ENCODE results near the gene DHDDS. TPM values are rescaled to one million over a fixed set of nuclear protein-coding genes. Genes with fewer than 3 reads are reported as not detected.
"Not testable (repeated sequence)": the region's sequence is repeated elsewhere in the genome, so short reads cannot be mapped to it uniquely, and the experiment has no call there.

DHDDS gene
- total RNA-seq, 1 donor from 2014 or later = 34.9 TPM

DNA sequence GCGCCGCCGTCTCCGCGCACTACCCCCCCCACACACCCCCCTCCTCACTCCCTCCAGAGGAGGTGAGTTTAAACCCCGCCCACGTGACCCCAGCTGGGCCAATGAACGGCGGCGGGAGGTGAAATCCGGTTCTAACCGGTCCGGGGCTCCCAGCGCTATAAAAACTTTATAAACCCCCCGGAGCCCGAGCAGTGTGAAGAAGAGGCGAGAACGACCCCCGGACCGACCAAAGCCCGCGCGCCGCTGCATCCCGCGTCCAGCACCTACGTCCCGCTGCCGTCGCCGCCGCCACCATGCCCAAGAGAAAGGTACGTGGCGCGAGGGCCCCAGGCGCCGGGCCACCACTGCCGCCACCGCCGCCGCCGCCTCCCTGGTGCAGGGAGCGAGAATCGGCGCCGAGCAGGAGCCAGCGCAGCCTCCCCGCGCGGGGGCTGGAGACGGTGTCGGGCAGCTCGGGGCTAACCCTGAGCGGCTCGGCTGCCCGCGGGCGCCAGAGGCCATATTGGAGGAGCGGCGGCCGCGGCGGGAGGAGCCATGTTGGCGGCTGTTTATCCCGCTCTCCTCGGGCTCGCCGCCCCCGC, 40.3 kb downstream of the DHDDS start, which contains the start of gene HMGN2:
Gene HMGN2, plus strand, starts transcription at position 121 of the 581 bp plus-strand sequence. Its CDS starts 173 bp downstream, at position 294.
- intact Hi-C loops (cut with DNase I) = loop anchor here (2.0 kb wide), 2 partner anchors 28 to 40 kb away; partner anchors contain the start of gene DHDDS
- peak; percentile 96 for DNase-seq (ENCODE audit: low spot score)

- peak; percentile 99 for DNase-seq (ENCODE audit: low spot score)
- intact Hi-C loops (cut with DNase I) = loop anchor here (2.0 kb wide), 2 partner anchors 28 to 40 kb away; partner anchors contain the start of gene DHDDS
Measured at GRCh38 chr1:26472901-26473845, 41.1 kb downstream of the DHDDS start.

GRCh38 chr1:26474818-26475217, 42.7 kb downstream of the DHDDS start:
- intact Hi-C loops (cut with DNase I) = no loop called here
- DNase-seq (ENCODE audit: low spot score) = no peak

DNA sequence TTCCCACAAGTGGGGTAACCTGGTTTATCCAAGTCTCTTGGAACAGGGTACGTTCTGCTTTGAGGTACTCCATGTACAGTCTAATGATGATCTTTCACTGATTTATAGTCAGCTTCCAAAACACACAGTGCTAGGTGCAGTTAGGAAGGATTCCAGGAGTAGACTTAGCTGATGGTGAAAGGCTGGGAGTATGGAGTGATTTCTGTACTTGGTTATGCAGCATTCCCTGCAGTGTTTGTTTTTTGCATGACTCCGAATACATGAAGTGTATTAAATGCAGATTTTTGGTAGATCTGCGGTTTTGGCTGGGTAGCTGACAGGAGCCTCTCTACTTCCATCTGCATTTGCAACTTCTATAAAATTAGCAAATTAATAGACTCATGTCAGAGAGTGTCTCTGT, 43.9 kb downstream of the DHDDS start:
- intact Hi-C loops (cut with DNase I) = no loop called here
- DNase-seq (ENCODE audit: low spot score) = no peak

- intact Hi-C loops (cut with DNase I) = no loop called here
- no peak for DNase-seq (ENCODE audit: low spot score)
Measured at GRCh38 chr1:26476958-26477357, 44.8 kb downstream of the DHDDS start.

DNA sequence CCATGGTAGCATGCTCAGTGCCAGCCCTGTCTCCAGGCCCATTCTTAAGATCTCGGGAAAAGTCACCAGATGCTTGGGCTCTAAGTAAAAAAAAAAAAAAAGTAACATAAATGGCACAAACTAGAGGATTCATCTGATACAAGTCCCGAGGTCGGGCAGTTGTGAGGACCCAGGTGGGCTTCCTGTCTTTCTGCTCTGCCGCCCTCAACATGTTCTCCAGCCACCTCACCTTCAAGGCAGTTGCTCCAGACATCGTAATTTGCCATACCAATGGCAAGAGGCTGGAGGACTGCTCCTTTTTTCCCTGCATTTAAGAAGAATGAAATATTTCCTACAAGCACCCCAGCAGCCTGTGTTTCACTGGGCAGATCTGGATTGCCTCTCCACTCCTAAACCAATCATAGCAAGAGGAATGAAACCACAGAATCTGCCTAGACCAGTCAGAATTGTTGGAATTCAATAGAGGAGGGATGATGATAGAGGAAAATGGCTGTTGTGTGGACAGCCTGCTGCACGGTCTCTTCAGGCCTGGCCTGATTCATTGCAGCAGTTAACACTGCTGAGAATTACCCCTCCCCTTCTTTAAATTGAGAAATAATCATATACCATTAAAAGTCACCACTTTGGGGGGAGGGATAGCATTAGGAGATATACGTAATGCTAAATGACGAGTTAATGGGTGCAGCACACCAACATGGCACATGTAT, 45.5 kb downstream of the DHDDS start:
- peak; percentile 20 for DNase-seq (ENCODE audit: low spot score)
- intact Hi-C loops (cut with DNase I) = no loop called here

- DNase-seq (ENCODE audit: low spot score) = no peak
- intact Hi-C loops (cut with DNase I) = no loop called here
Measured at GRCh38 chr1:26478159-26478558, 46.0 kb downstream of the DHDDS start.

- DNase-seq (ENCODE audit: low spot score) = no peak
- intact Hi-C loops (cut with DNase I) = no loop called here
Measured at GRCh38 chr1:26478988-26479387, 46.9 kb downstream of the DHDDS start.

DNA sequence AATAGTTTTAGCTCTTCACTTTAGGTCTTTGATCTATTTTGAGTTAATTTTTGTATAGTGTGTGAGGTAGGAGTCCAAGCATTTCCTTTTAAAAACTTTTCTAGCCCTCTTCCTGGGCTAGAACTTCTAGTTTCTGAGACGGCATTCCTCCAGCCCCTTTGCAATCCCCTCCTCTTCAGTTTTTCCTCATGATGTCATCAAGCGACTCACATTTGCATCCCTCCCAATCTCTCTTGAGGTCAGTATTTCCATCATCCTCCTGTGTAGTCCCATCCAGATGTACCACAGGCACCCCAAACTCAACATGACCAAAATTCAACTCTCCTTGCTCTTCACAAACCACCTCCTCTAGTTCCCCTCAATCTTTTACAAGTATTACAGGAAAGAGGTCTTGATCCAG, 50.8 kb downstream of the DHDDS start:
- no peak for DNase-seq (ENCODE audit: low spot score)
- intact Hi-C loops (cut with DNase I) = no loop called here

DNA sequence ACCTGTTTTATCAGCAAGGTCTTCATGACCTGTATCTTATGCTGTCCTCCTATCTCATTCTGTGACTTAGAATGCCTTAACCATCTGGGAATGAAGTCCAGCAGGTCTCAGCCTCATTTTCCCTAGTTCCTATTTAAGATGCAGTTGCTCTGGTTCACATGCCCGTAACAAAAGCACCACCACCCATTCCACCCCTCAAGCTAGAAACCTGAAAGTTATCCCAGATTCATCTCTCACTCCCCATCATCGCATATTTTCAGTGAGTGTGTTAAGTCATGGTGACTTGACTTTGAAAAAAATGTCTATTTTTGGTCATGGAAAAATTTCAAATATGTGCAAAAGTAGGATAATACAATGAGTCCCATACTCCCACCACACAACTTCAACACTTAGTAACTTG, 51.9 kb downstream of the DHDDS start:
- DNase-seq (ENCODE audit: low spot score) = no peak
- intact Hi-C loops (cut with DNase I) = no loop called here

- intact Hi-C loops (cut with DNase I) = no loop called here
- DNase-seq (ENCODE audit: low spot score) = no peak
Measured at GRCh38 chr1:26490155-26490554, 58.0 kb downstream of the DHDDS start.

DNA sequence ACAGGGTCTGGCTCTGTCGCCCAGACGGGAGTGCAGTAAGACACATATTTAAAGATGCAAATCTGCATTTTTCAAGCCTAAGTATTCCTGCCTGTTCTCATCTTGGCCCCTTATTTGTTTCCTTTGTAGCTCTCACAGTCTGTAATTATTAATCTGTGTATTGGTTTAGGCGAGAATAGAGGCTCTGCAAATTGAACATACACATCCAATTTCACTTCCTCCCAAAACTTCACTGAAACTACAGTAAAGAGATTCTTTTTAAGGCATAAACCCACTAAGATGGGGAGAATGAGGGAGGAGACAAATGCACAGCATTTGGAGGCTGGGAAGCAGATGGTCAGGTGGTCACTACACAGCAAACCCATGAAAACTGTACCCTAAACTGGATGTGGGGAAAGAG, 61.1 kb downstream of the DHDDS start:
- intact Hi-C loops (cut with DNase I) = no loop called here
- DNase-seq (ENCODE audit: low spot score) = no peak

DNA sequence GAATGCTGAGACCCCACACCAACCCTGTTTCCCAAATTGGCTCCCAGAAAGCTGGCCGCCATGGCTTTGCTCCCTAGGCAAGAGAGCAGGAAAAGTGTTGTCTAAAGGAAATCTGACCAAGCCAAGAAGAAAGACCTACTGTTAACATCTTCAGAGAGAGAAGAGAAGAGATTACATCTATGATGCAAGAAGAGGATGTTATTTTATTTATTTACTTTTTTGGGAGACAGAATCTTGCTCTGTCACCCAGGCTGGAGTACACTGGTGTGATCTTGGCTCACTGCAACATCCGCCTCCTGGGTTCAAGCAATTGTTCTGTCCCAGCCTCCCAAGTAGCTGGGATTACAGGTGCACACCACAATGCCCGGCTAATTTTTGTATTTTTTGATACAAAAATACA, 61.8 kb downstream of the DHDDS start:
- intact Hi-C loops (cut with DNase I) = no loop called here
- DNase-seq (ENCODE audit: low spot score) = no peak

- DNase-seq (ENCODE audit: low spot score) = no peak
- intact Hi-C loops (cut with DNase I) = no loop called here
Measured at GRCh38 chr1:26496861-26497260, 64.7 kb downstream of the DHDDS start.

DNA sequence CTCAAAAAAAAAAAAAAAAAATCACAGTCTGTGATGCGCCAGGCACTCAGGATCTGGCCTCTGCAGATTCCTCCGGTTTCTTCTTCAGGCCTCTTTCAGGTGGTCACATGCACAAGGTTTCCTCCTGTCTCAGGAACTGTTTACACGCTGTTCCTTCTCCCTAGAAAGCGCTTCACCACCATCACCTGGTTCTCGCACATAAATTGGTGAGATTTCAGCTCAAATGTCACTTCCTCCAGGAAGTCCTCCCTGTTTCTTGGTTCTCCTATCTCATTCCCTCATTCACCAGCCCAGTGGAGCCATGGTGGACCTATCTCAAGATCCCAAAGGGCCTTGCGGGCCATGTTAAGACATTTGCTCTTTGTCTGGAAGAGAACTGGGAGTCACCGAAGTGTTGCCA, 66.8 kb downstream of the DHDDS start:
- intact Hi-C loops (cut with DNase I) = no loop called here
- no peak for DNase-seq (ENCODE audit: low spot score)

GRCh38 chr1:26500488-26501175, 68.5 kb downstream of the DHDDS start:
- intact Hi-C loops (cut with DNase I) = loop anchor here (2.0 kb wide), 2 partner anchors 28 to 68 kb away; partner anchors contain the start of genes DHDDS and HMGN2
- peak; percentile 97 for DNase-seq (ENCODE audit: low spot score)

DNA sequence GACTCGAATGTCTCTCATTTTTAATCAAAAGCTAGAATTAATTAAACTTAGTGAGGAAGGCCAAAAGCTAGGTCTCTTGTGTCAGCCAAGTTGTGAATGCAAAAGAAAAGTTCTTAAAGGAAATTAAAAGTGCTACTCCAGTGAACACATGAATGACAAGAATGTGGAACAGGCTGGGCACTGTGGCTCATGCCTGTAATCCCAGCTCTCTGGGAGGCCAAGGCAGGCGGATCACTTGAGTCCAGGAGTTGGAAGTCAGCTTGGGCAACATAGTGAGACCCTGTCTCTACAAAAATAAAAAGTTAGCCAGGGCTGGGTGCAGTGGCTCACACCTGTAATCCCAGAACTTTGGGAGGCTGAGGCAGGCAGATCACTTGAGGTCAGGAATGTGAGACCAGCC, 78.6 kb downstream of the DHDDS start:
- DNase-seq (ENCODE audit: low spot score); intact Hi-C loops (cut with DNase I): not testable (repeated sequence)

DNA sequence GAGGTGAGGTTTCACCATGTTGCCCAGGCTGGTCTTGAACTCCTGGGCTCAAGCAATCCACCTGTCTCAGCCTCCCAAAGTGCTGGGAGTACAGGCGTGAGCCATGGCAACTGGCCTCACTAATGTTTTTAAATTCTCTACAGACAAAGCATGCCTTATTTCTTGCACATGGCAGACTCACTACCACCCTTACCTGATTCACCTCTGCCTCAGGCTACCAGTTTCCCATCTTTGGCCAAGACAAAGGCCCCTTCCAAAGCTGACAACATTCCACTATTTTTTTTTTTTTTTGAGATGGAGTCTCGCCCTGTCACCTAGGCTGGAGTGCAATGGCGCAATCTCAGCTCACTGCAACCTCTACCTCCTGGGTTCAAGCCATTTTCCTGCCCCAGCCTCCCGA, 83.7 kb downstream of the DHDDS start:
- intact Hi-C loops (cut with DNase I); DNase-seq (ENCODE audit: low spot score): not testable (repeated sequence)

DNA sequence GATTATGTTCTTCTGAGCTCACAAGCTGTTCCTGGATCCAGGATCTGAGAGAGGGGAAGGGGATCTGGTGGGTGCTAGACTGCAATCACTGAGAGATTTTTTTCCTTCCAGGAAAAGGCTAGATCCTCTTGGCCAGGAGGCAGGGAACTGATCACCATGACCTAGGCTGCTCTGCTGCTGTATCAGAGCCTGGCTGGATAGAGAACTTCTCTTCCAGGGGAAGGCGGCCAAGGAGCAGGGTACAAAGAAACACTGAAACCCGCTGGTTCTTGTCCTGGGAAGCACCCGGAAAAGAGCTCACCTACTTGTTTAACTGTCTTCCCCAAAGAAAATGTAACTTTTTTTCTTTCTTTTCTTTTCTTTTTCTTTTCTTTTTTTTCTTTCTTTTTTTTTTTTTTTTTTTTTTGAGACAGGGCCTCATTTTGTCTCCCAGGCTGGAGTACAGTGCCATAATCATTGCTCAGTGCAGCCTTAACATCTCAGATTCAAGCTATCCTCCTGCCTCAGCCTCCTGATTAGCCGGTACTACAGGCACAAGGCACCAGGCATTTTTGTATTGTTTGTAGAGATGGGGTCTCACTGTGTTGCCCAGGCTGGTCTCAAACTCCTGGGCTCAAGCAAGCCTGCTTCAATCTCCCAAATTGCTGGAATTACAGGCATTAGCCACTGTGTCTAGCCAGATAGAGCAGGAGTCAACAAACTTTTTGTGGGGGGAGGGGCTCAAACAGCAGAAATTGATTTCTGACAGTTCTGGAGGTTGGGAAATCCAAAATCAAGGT, 85.1 kb downstream of the DHDDS start:
- no peak for DNase-seq (ENCODE audit: low spot score)
- intact Hi-C loops (cut with DNase I) = no loop called here

Measured in cardiac septum (tissue), 1 donor.